Measurements from ENCODE around the gene SORCS2.

Gene SORCS2

GRCh38 chr4:7780751-7781348, 588.5 kb downstream of the SORCS2 start:
- DNase-seq (ENCODE audit: low spot score), result no peak

GRCh38 chr4:7781366-7781765, 589.0 kb downstream of the SORCS2 start:
- DNase-seq (ENCODE audit: low spot score), result peak; percentile 71

- no peak for DNase-seq (ENCODE audit: low spot score)
Observed at GRCh38 chr4:7781993-7782392, 589.7 kb downstream of the SORCS2 start.

GRCh38 chr4:7782783-7783182, 590.4 kb downstream of the SORCS2 start:
- no peak for DNase-seq (ENCODE audit: low spot score)

- DNase-seq (ENCODE audit: low spot score), result no peak
Observed at GRCh38 chr4:7783541-7783940, 591.2 kb downstream of the SORCS2 start.

- no peak for DNase-seq (ENCODE audit: low spot score)
Observed at GRCh38 chr4:7784131-7784870, 592.0 kb downstream of the SORCS2 start.

- no peak for DNase-seq (ENCODE audit: low spot score)
Observed at GRCh38 chr4:7785017-7785416, 592.7 kb downstream of the SORCS2 start.

GRCh38 chr4:7786040-7786439, 593.7 kb downstream of the SORCS2 start:
- no peak for DNase-seq (ENCODE audit: low spot score)

GRCh38 chr4:7786517-7786916, 594.2 kb downstream of the SORCS2 start:
- DNase-seq (ENCODE audit: low spot score), result no peak

GRCh38 chr4:7787067-7787466, 594.7 kb downstream of the SORCS2 start:
- DNase-seq (ENCODE audit: low spot score), result no peak

GRCh38 chr4:7787681-7788141, 595.4 kb downstream of the SORCS2 start:
- no peak for DNase-seq (ENCODE audit: low spot score)

- DNase-seq (ENCODE audit: low spot score), result no peak
Observed at GRCh38 chr4:7788193-7788592, 595.9 kb downstream of the SORCS2 start.

GRCh38 chr4:7788694-7789425, 596.5 kb downstream of the SORCS2 start:
- no peak for DNase-seq (ENCODE audit: low spot score)

- no peak for DNase-seq (ENCODE audit: low spot score)
Observed at GRCh38 chr4:7790023-7790422, 597.7 kb downstream of the SORCS2 start.

GRCh38 chr4:7790999-7791398, 598.7 kb downstream of the SORCS2 start:
- DNase-seq (ENCODE audit: low spot score), result no peak

All from AG08396 (cell line).